Stomach (tissue), 9 donors: ENCODE data around the gene GATA3. TPM values are rescaled to one million over a fixed set of nuclear protein-coding genes. Genes with fewer than 3 reads are reported as not detected.

ENCODE experiments used
- DNase-seq, 2 donors: peaks; one replicate each; pipeline versions ENCODE4 v3.0.0 to v3.0.0-alpha.2; 2013 to 2019
- H3K27ac ChIP-seq, 5 donors: fragments of 200-600 bp in 4 of 5; sonication (generic) in 4 of 5; one replicate each; pipeline ENCODE4 v1.5.1; 2013 to 2019; ENCODE audit warnings: mild to moderate bottlenecking in 1 of 5, moderate library complexity in 1 of 5
- H3K27me3 ChIP-seq, 3 donors: fragments of 200-600 bp; sonication (generic); one replicate each; pipeline ENCODE4 v1.5.1; 2017 to 2019; ENCODE audit warnings: mixed run types in 1 of 3
- H3K36me3 ChIP-seq, 4 donors: fragments of 200-600 bp; sonication (generic); 1 replicate in 3 of 4; 2 replicates in 1 of 4; pipeline ENCODE4 v1.5.1; 2016 to 2019
- H3K4me1 ChIP-seq, 4 donors: fragments of 200-600 bp; sonication (generic); one replicate each; pipeline ENCODE4 v1.5.1; 2016 to 2019
- H3K4me3 ChIP-seq, 4 donors: fragments of 200-600 bp; sonication (generic) in 3 of 4; one replicate each; pipeline ENCODE4 v1.5.1; 2016 to 2019; ENCODE audit warnings: mild to moderate bottlenecking in 1 of 4
- H3K9me3 ChIP-seq, 4 donors: fragments of 200-600 bp; sonication (generic); one replicate each; pipeline ENCODE4 v1.5.1; 2016 to 2019
- CTCF ChIP-seq, 7 experiments: fragments of 450-650 bp in 4 of 7; fragments of 200-600 bp in 3 of 7; sonication (generic) in 3 of 7; IDR thresholded peaks; one replicate each; pipeline ENCODE4 v1.5.1; 2016 to 2019; ENCODE audit warnings: antibody characterized with exemption in 7 of 7, control low read depth in 2 of 7, mild to moderate bottlenecking in 1 of 7
- EP300 ChIP-seq: sonication (generic); formaldehyde crosslinking; IDR thresholded peaks from one replicate; pipeline ENCODE4 v1.6.1; 2017; ENCODE audit warnings: antibody characterized with exemption
- POLR2A ChIP-seq, 4 donors: fragments of 450-650 bp; IDR thresholded peaks; one replicate each; pipeline ENCODE4 v1.6.1; 2016; ENCODE audit warnings: antibody characterized with exemption in 4 of 4, control low read depth in 2 of 4, mild to moderate bottlenecking in 1 of 4, moderate library complexity in 1 of 4
- POLR2AphosphoS5 ChIP-seq, 3 donors: sonication (generic); formaldehyde crosslinking; IDR thresholded peaks; one replicate each; pipeline ENCODE4 v1.6.1; 2016; ENCODE audit warnings: antibody characterized with exemption in 3 of 3
- WGBS, 5 donors: extraction: QIAGEN DNeasy Blood & Tissue Kit in 3 of 5; methylation state at CpG; one replicate each; pipeline versions ENCODE4 v1.1.5 to v1.1.7; 2013 to 2018; 5-methylcytosine and 5-hydroxymethylcytosine counted together
- intact Hi-C: fragments of 100-400 bp; cut with DNase I; formaldehyde crosslinking; loops from one replicate; pipeline ENCODE4 v1.15.1; 2023; ENCODE audit warnings: low total_unique reads
- polyA plus RNA-seq, 3 donors: library from polyadenylated mRNA; stranded (reverse); fragments of 200-250 nt; gene quantifications; one replicate each; pipeline ENCODE4 v1.2.3, GENCODE V29; 2013
- total RNA-seq, 5 donors: library from RNA; depleted of rRNA; stranded (reverse); fragments of >200 nt; gene quantifications; one replicate each; pipeline versions ENCODE4 v1.1.0 to v1.2.3, GENCODE V29; 2014 to 2016
- donor health status: healthy with polysubstance abuse.
- donor health status: Bipolar disorder and iron deficiency.
- donor health status: healthy.

Gene GATA3
- total and polyA plus RNA-seq, 8 donors = 0.12 to 1.2 (median 0.18) TPM; not detected in 2

- no peaks in the 10 kb centered on the region for H3K9me3 ChIP-seq
- peak overlapping the region; percentile 38 to 68 (median 57) for H3K4me3 ChIP-seq
- H3K4me1 ChIP-seq = peaks cover 65 to 75% (median 69%) of the 10 kb centered on the region in 4 donors
- WGBS, 5 donors = 1 to 5% (median 2%) methylated on average over 33 to 60 of the region's 60 CpGs
- DNase-seq = peak; percentile 86 to 95
- H3K36me3 ChIP-seq = no peaks in the 10 kb centered on the region
- H3K27me3 ChIP-seq = peaks cover 61 to 100% (median 86%) of the 10 kb centered on the region in 3 donors
- peak overlapping the region in 3 of 5 donors; percentile 42 to 58 (median 51) for H3K27ac ChIP-seq
- intact Hi-C loops = no loop called here
- no peak for TF ChIP-seq EP300
- no peak for TF ChIP-seq POLR2AphosphoS5 (IDR thresholded peaks at IDR 0.05)
- peak in 3 of 7 experiments; percentile 51 to 74 (median 69) for TF ChIP-seq CTCF (IDR thresholded peaks at IDR 0.05)
Observed at GRCh38 chr10:8053446-8054243, 843 bp upstream of the GATA3 start.

GRCh38 chr10:8054244-8054493, 319 bp upstream of the GATA3 start:
- peaks cover 59 to 100% (median 81%) of the 10 kb centered on the region in 3 donors for H3K27me3 ChIP-seq
- H3K27ac ChIP-seq = peak overlapping the region in 3 of 5 donors; percentile 42 to 58 (median 51)
- H3K4me3 ChIP-seq = peak overlapping the region; percentile 38 to 68 (median 57)
- no peak for DNase-seq
- TF ChIP-seq CTCF (IDR thresholded peaks at IDR 0.05) = no peak
- no peak for TF ChIP-seq POLR2A (IDR thresholded peaks at IDR 0.05)
- TF ChIP-seq EP300 = no peak
- no peak for TF ChIP-seq POLR2AphosphoS5 (IDR thresholded peaks at IDR 0.05)
- intact Hi-C loops = no loop called here
- H3K36me3 ChIP-seq = no peaks in the 10 kb centered on the region
- WGBS, 5 donors = 0 to 1% (median 1%) methylated on average over 9 to 25 of the region's 25 CpGs
- H3K4me1 ChIP-seq = peaks cover 61 to 70% (median 66%) of the 10 kb centered on the region in 4 donors
- no peaks in the 10 kb centered on the region for H3K9me3 ChIP-seq

- Histone ChIP-seq H3K4me1 (peaks cover 46 to 54% (median 51%) of the 10 kb centered on the region in 4 donors), H3K36me3 (no peaks in the 10 kb centered on the region), H3K4me3 (peak overlapping the region; percentile 38 to 68 (median 57)), H3K27me3 (peaks cover 44 to 99% (median 69%) of the 10 kb centered on the region in 3 donors), H3K9me3 (no peaks in the 10 kb centered on the region), H3K27ac (peak overlapping the region in 4 of 5 donors; percentile 44 to 58 (median 52))
- TF ChIP-seq POLR2AphosphoS5 (IDR thresholded peaks at IDR 0.05) (no peak), POLR2A (IDR thresholded peaks at IDR 0.05) (no peak)
- 18 to 38% (median 20%) methylated on average over 64 to 85 of the region's 85 CpGs for WGBS, 5 donors
- DNase-seq = peak in 1 of 2 donors; percentile 51
- intact Hi-C loops = no loop called here
Observed at GRCh38 chr10:8055420-8056349, 1.2 kb downstream of the GATA3 start.

- peak overlapping the region; percentile 38 to 68 (median 57) for H3K4me3 ChIP-seq
- no peaks in the 10 kb centered on the region for H3K36me3 ChIP-seq
- H3K27me3 ChIP-seq = peaks cover 37 to 99% (median 68%) of the 10 kb centered on the region in 3 donors
- TF ChIP-seq POLR2AphosphoS5 (IDR thresholded peaks at IDR 0.05) (no peak), EP300 (no peak), CTCF (IDR thresholded peaks at IDR 0.05) (no peak), POLR2A (IDR thresholded peaks at IDR 0.05) (no peak)
- 60 to 78% (median 71%) methylated on average over 6 of the region's 6 CpGs for WGBS, 5 donors
- no peaks in the 10 kb centered on the region for H3K9me3 ChIP-seq
- peak overlapping the region in 3 of 5 donors; percentile 51 to 58 (median 54) for H3K27ac ChIP-seq
- no peak for DNase-seq
- H3K4me1 ChIP-seq = peaks cover 39 to 47% (median 44%) of the 10 kb centered on the region in 4 donors
- intact Hi-C loops = no loop called here
Observed at GRCh38 chr10:8056378-8056777, 1.9 kb downstream of the GATA3 start.
